T-helper 1 cell treated with Interleukin-12 subunit alpha and Interleukin-12 subunit beta and Interleukin-4 antibody, amounts not matched to agents 30 ng/mL and 1 ng/mL, for 36 hours (primary cell): ENCODE measurements around the gene ZBTB46. TPM values are rescaled to one million over a fixed set of nuclear protein-coding genes. Genes with fewer than 3 reads are reported as not detected.
"Not testable (repeated sequence)": the region's sequence is repeated elsewhere in the genome, so short reads cannot be mapped to it uniquely, and the experiment has no call there.

Experiments
- intact Hi-C: fragments of 100-400 bp; cut with micrococcal nuclease; formaldehyde crosslinking; loops from one replicate; pipeline ENCODE4 v1.15.1; 2024
- total RNA-seq: library from RNA; stranded (reverse); gene quantifications from 2 replicates; pipeline ENCODE4 v1.2.3, GENCODE V29; 2022

The ZBTB46 gene
- total RNA-seq, 1 donor from 2014 or later: 0.61 TPM

GRCh38 chr20:63790572-63791168 is 40.4 kb downstream of the ZBTB46 start:
- intact Hi-C loops: no loop called here

- intact Hi-C loops: loop anchor here (5.0 to 10.0 kb wide), 2 partner anchors 267 to 335 kb away; no protein-coding TSS in a partner anchor
Measured at GRCh38 chr20:63789836-63790571, 41.1 kb downstream of the ZBTB46 start.

GRCh38 chr20:63787749-63788148 is 43.3 kb downstream of the ZBTB46 start:
- intact Hi-C loops: loop anchor here (5.0 to 10.0 kb wide), 2 partner anchors 270 to 337 kb away; no protein-coding TSS in a partner anchor

GRCh38 chr20:63787302-63787701 is 43.8 kb downstream of the ZBTB46 start:
- intact Hi-C loops: loop anchor here (5.0 to 10.0 kb wide), 2 partner anchors 270 to 337 kb away; no protein-coding TSS in a partner anchor

GRCh38 chr20:63785691-63786131 is 45.4 kb downstream of the ZBTB46 start:
- intact Hi-C loops: loop anchor here (1.0 to 10.0 kb wide), 5 partner anchors 11 to 339 kb away; partner anchors contain the start of gene TPD52L2

- intact Hi-C loops: loop anchor here (10.0 kb wide), 1 partner anchor 341 kb away; no protein-coding TSS in a partner anchor
Measured at GRCh38 chr20:63783970-63784369, 47.1 kb downstream of the ZBTB46 start.

GRCh38 chr20:63782521-63782971 is 48.5 kb downstream of the ZBTB46 start:
- intact Hi-C loops: loop anchor here (10.0 kb wide), 1 partner anchor 342 kb away; no protein-coding TSS in a partner anchor

GRCh38 chr20:63782051-63782471 is 49.0 kb downstream of the ZBTB46 start:
- intact Hi-C loops: loop anchor here (10.0 kb wide), 1 partner anchor 343 kb away; no protein-coding TSS in a partner anchor

GRCh38 chr20:63781181-63781580 is 49.9 kb downstream of the ZBTB46 start:
- intact Hi-C loops: loop anchor here (10.0 kb wide), 1 partner anchor 344 kb away; no protein-coding TSS in a partner anchor

- intact Hi-C loops: no loop called here
Measured at GRCh38 chr20:63778857-63779256, 52.2 kb downstream of the ZBTB46 start.

- intact Hi-C loops: no loop called here
Measured at GRCh38 chr20:63778034-63778752, 52.9 kb downstream of the ZBTB46 start.

GRCh38 chr20:63777614-63778013 is 53.5 kb downstream of the ZBTB46 start:
- intact Hi-C loops: no loop called here

- intact Hi-C loops: not testable (repeated sequence)
Measured at GRCh38 chr20:63776875-63777274, 54.2 kb downstream of the ZBTB46 start.

- intact Hi-C loops: no loop called here
Measured at GRCh38 chr20:63775096-63775978, 55.7 kb downstream of the ZBTB46 start.

- intact Hi-C loops: no loop called here
Measured at GRCh38 chr20:63774306-63774705, 56.8 kb downstream of the ZBTB46 start.

- intact Hi-C loops: no loop called here
Measured at GRCh38 chr20:63773571-63774241, 57.4 kb downstream of the ZBTB46 start.

- intact Hi-C loops: no loop called here
Measured at GRCh38 chr20:63772781-63773518, 58.1 kb downstream of the ZBTB46 start.

GRCh38 chr20:63771046-63771707 is 59.9 kb downstream of the ZBTB46 start:
- intact Hi-C loops: no loop called here
